Left cardiac atrium (tissue), 4 donors: ENCODE data around the gene LARP1. TPM values are rescaled to one million over a fixed set of nuclear protein-coding genes. Genes with fewer than 3 reads are reported as not detected.

Source experiments
- ATAC-seq, 2 donors: fragments of 200-7000 bp; cut with Tn5 transposase; one replicate each; pipeline ENCODE4 v1.9.1; 2020; ENCODE audit warnings: mild to moderate bottlenecking in 2 of 2, moderate library complexity in 2 of 2
- DNase-seq: peaks from one replicate; pipeline ENCODE4 v3.0.0-alpha.2; 2020
- intact Hi-C, 2 donors: fragments of 100-400 bp; cut with DNase I; formaldehyde crosslinking; loops; one replicate each; pipeline versions ENCODE4 v1.14.1 to v1.15.1; 2022 to 2023
- microRNA-seq, 2 donors: library from miRNA; unstranded; fragments of <30 nt; microRNA quantifications; one replicate each; pipeline ENCODE4 v1.2.0, GENCODE V29; 2020
- total RNA-seq, 2 donors: library from RNA; stranded (reverse); fragmentation: NEBNext Ultra II Directional; extraction: Animal tissue kit (Norgen Biotek cat#: 25700); gene quantifications; one replicate each; pipeline ENCODE4 v1.2.1, GENCODE V29; 2021
- donor health status: DM: no; HTN: yes; CAD: no.
- donor health status: DM: no; HTN: yes; CAD: no; lungs with severe emphysema.
- donor health status: DM: yes; HTN: yes; CAD: no.
- donor health status: Dilated cardiomyopathy.

Gene LARP1
- total RNA-seq, 2 donors from 2014 or later: 105 to 145 TPM

- DNase-seq (no peak), ATAC-seq (no peak)
- intact Hi-C loops: no loop called here
Measured at GRCh38 chr5:154862766-154863165, 107.6 kb downstream of the LARP1 start.

GRCh38 chr5:154863291-154864080 is 108.3 kb downstream of the LARP1 start:
- no peak for DNase-seq
- ATAC-seq: no peak
- intact Hi-C loops: no loop called here

DNA sequence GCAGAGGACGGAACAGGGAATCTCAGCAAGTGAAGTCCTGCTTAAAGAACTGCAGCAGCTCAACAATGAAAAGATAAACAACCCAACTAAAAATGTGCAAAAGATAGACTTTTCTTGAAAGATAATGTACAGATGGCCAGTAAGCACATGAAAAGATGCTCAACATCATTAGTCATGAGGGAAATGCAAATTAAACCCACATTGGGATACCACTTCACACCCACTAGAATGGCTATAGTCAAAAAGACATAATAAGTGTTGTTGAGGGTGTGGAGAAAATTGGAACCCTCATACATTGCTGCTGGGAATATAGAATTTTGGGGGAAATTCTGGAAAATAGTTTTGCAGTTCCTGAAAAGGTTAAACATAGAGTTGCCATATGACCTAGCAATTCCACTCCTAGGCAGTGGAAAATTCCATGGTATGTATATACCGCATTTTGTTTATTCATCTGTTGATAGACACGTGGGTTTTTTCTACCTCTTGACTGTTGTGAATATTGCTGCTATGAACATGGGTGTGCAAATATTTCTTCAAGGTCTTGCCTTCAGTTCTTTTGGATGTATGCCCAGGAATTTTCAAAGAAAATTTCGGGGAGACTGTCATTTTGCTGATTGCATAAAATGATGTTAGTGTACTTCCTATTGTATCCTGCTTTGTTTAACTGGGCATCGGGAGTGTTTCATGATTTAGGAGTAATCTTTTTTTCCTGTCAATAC is 110.4 kb downstream of the LARP1 start:
- ATAC-seq (no peak), DNase-seq (no peak)
- intact Hi-C loops: no loop called here

DNA sequence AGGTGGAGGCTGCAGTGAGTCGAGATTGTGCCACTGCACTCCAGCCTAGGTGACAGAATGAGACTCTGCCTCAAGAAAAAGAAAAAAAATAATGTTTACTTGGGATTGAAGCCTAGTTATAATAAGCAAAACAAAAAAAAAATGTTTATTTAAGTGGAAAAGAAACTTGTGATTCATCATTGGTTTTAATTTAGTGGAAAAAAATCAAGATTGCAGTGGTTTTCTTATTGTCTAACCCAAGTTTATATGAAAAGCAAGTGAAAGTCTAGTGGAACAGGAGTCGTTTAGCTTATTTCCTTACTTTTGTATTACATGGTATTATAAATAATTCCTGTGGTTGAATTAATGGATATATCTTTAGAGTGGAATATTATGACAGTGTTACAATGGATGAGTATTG is 111.7 kb downstream of the LARP1 start:
- DNase-seq: no peak
- no peak for ATAC-seq
- intact Hi-C loops: no loop called here

Small RNAs within 50 kb of the gene (microRNA-seq; reads per million reads assigned to microRNA genes)
- gene MIR378H: 0 reads per million in 2 donors

Other genes with a start within 250 kb of the LARP1 start
- 10 to 100 TPM; 10.1 to 28.2 TPM for gene FAXDC2, start 95.2 kb downstream of the LARP1 start, total RNA-seq
- 10 to 100 TPM; 29.3 to 30.3 TPM for gene CNOT8, start 103.2 kb downstream of the LARP1 start, total RNA-seq
- 10 to 100 TPM; 11.7 to 14.3 TPM for gene GEMIN5, start 182.8 kb downstream of the LARP1 start, total RNA-seq
- gene MRPL22, start 185.7 kb downstream of the LARP1 start, total RNA-seq: 10 to 100 TPM; 58.2 to 63.5 TPM